Right atrium auricular region (tissue), 2 donors: ENCODE results near the gene SNHG17. TPM values are rescaled to one million over a fixed set of nuclear protein-coding genes. Genes with fewer than 3 reads are reported as not detected.

Source experiments
- DNase-seq: peaks from one replicate; pipeline ENCODE4 v3.0.0-alpha.2; 2019; ENCODE audit warnings: low spot score
- H3K27ac ChIP-seq, 2 donors: fragments of 200-600 bp; sonication (generic); 1 replicate in 1 of 2; 2 replicates in 1 of 2; pipeline ENCODE4 v1.5.1; 2016 to 2019
- H3K27me3 ChIP-seq, 2 donors: fragments of 200-600 bp; sonication (generic); one replicate each; pipeline versions ENCODE4 v1.5.1 to v1.6.0; 2017 to 2019
- H3K36me3 ChIP-seq: fragments of 200-600 bp; sonication (generic); one replicate; pipeline ENCODE4 v1.5.1; 2016
- H3K4me1 ChIP-seq, 2 donors: fragments of 200-600 bp; sonication (generic); one replicate each; pipeline versions ENCODE4 v1.5.1 to v1.6.0; 2017 to 2019
- H3K4me3 ChIP-seq, 2 donors: fragments of 200-600 bp; sonication (generic); 1 replicate in 1 of 2; 2 replicates in 1 of 2; pipeline ENCODE4 v1.5.1; 2017 to 2019; ENCODE audit warnings: mild to moderate bottlenecking in 1 of 2, moderate library complexity in 1 of 2
- H3K9me3 ChIP-seq, 2 donors: fragments of 200-600 bp; sonication (generic); one replicate each; pipeline ENCODE4 v1.5.1; 2019
- total RNA-seq, 2 donors: library from RNA; depleted of rRNA; stranded (reverse); fragments of >200 nt; gene quantifications; one replicate each; pipeline ENCODE4 v1.1.0, GENCODE V29; 2016
- TF ChIP-seq, protein P1 (sequence below), 2 donors: fragments of 200-600 bp; sonication (generic); IDR thresholded peaks; one replicate each; pipeline ENCODE4 v1.5.1; 2019; ENCODE audit warnings: antibody characterized with exemption in 2 of 2

The SNHG17 gene
- total RNA-seq, 2 donors from 2014 or later = 5.3 to 10.6 TPM

GRCh38 chr20:38428800-38429199 is 6.3 kb downstream of the SNHG17 start:
- Histone ChIP-seq H3K27ac (no peak overlapping the region), H3K9me3 (no peaks in the 10 kb centered on the region), H3K36me3 (peaks cover 95% of the 10 kb centered on the region), H3K27me3 (no peaks in the 10 kb centered on the region), H3K4me1 (peaks cover 0 to 20% of the 10 kb centered on the region in 2 donors), H3K4me3 (no peak overlapping the region)
- no peak for DNase-seq
- TF ChIP-seq, protein P1, sequence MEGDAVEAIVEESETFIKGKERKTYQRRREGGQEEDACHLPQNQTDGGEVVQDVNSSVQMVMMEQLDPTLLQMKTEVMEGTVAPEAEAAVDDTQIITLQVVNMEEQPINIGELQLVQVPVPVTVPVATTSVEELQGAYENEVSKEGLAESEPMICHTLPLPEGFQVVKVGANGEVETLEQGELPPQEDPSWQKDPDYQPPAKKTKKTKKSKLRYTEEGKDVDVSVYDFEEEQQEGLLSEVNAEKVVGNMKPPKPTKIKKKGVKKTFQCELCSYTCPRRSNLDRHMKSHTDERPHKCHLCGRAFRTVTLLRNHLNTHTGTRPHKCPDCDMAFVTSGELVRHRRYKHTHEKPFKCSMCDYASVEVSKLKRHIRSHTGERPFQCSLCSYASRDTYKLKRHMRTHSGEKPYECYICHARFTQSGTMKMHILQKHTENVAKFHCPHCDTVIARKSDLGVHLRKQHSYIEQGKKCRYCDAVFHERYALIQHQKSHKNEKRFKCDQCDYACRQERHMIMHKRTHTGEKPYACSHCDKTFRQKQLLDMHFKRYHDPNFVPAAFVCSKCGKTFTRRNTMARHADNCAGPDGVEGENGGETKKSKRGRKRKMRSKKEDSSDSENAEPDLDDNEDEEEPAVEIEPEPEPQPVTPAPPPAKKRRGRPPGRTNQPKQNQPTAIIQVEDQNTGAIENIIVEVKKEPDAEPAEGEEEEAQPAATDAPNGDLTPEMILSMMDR (IDR thresholded peaks at IDR 0.05) = no peak

GRCh38 chr20:38427655-38428023 is 7.5 kb downstream of the SNHG17 start:
- TF ChIP-seq, protein P1 (IDR thresholded peaks at IDR 0.05) = no peak
- peaks cover 98% of the 10 kb centered on the region for H3K36me3 ChIP-seq
- H3K27me3 ChIP-seq = no peaks in the 10 kb centered on the region

DNA sequence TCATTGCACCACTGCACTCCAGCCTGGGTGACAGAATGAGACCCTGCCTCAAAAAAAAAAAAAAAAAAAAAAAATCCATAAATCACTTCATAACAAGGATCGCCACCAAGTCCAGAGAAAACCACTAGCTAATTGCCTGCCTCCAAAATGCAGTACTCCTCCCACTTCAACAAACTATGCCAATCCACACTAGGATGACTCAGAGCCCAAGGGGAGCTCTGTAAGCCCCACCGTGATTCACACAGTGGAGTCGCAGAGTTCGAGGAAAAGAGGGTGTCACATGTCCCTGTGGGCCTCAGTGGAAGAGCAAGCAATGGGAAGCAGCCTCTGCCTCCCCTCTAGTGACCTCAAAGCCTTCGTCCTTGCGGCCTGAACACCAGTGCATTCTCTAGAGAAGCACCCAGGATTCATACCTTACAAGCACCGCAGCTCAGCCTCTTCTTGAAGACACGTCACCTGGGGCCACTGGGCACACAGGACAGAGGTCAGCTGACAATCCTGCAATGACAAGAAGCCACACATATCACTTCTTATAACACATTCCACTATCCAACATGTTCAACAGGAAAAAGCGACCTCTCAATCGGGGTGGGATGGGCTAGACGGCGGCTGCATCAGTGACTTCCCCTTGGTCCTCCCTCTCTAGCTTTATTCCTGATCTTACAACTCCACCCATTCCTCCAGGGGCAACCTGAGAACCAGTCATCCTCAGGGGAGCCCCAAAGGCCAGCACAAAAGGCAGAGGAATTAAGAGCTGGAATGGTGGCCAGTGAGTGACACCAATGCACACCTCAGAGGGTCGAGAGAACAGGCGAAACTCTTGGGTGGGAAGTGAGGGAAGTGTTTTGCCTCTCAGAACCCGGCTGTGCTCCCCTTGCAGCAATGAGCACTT is 8.9 kb downstream of the SNHG17 start:
- no peaks in the 10 kb centered on the region for H3K27me3 ChIP-seq
- no peak for DNase-seq

More at GRCh38 chr20:38427655-38428023, 7.5 kb downstream of the SNHG17 start:
- no peak overlapping the region for H3K27ac ChIP-seq
- no peak overlapping the region for H3K4me3 ChIP-seq
- no peak for DNase-seq
- H3K4me1 ChIP-seq = peaks cover 0 to 8% of the 10 kb centered on the region in 2 donors
- no peaks in the 10 kb centered on the region for H3K9me3 ChIP-seq

DNA sequence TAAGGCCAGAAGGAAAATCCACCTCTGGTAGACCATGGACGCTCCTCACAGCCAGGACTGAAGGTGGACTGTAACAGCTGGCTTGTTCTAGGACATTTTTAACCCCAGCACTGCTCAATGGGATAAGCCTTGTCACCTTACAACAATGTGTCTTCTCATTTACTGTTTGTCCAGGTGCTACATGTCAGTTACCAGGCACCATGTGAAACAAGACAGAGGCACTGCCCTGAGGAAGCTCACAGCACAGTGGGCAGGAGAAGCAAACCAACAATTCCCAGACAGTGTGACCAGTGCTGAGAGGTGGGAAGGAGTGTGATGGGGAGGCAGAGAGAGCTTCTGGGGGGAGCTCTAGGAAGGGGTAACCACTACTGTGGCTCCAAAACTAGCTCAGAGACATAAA is 10.7 kb downstream of the SNHG17 start:
- DNase-seq = no peak
- Histone ChIP-seq H3K27me3 (no peaks in the 10 kb centered on the region), H3K27ac (no peak overlapping the region), H3K36me3 (peaks cover 98% of the 10 kb centered on the region), H3K4me1 (peaks cover 0 to 2% of the 10 kb centered on the region in 2 donors), H3K9me3 (no peaks in the 10 kb centered on the region), H3K4me3 (no peak overlapping the region)
- TF ChIP-seq, protein P1 (IDR thresholded peaks at IDR 0.05) = no peak

More for the DNA sequence above, 8.9 kb downstream of the SNHG17 start:
- H3K36me3 ChIP-seq = peaks cover 98% of the 10 kb centered on the region
- no peaks in the 10 kb centered on the region for H3K9me3 ChIP-seq
- H3K4me1 ChIP-seq = no peaks in the 10 kb centered on the region
- TF ChIP-seq, protein P1 (IDR thresholded peaks at IDR 0.05) = no peak
- no peak overlapping the region for H3K27ac ChIP-seq
- no peak overlapping the region for H3K4me3 ChIP-seq

DNA sequence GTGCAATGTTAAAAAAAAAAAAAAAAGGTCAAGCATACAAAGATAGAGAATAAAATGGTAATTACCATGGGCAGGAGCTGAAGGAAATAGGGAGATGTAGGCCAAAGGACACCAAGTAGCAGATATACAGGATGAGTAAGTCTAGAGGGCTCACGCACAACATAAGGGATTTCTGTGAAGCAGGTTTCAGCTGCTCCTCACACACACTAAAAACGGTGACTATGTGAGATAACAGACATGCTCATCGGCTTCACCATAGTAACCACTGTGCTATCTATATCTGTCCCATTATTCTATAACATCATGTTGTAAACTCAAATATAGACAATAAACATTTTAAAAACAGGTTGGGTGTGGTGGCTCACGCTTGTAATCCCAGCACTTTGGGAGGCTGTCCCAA is 11.6 kb downstream of the SNHG17 start:
- H3K27ac ChIP-seq = no peak overlapping the region
- peaks cover 90% of the 10 kb centered on the region for H3K36me3 ChIP-seq

More for the DNA sequence above, 11.6 kb downstream of the SNHG17 start:
- no peak overlapping the region for H3K4me3 ChIP-seq
- no peak for DNase-seq
- TF ChIP-seq, protein P1 (IDR thresholded peaks at IDR 0.05) = no peak
- peaks cover 0 to 10% of the 10 kb centered on the region in 2 donors for H3K4me1 ChIP-seq
- H3K9me3 ChIP-seq = no peaks in the 10 kb centered on the region
- H3K27me3 ChIP-seq = no peaks in the 10 kb centered on the region
